Left lung (tissue), 14 donors: ENCODE results near the gene TBC1D3E. TPM values are rescaled to one million over a fixed set of nuclear protein-coding genes. Genes with fewer than 3 reads are reported as not detected.
"Not testable (repeated sequence)": the region's sequence is repeated elsewhere in the genome, so short reads cannot be mapped to it uniquely, and the experiment has no call there.

ENCODE experiments used
- ATAC-seq: fragments of 200-7000 bp; cut with Tn5 transposase; one replicate; pipeline ENCODE4 v1.9.1; 2020; ENCODE audit warnings: moderate library complexity
- DNase-seq, 4 donors: peaks; one replicate each; pipeline ENCODE4 v3.0.0-alpha.2; 2013 to 2020
- H3K27ac ChIP-seq, 2 donors: fragments of 200-600 bp; sonication (generic) in 1 of 2; one replicate each; pipeline versions ENCODE4 v1.5.0 to v1.8.0; 2020 to 2021
- H3K27me3 ChIP-seq, 2 donors: fragments of 200-600 bp; sonication (generic) in 1 of 2; one replicate each; pipeline versions ENCODE4 v1.5.0 to v1.8.0; 2020 to 2021
- H3K36me3 ChIP-seq, 2 donors: fragments of 200-600 bp; sonication (generic) in 1 of 2; one replicate each; pipeline versions ENCODE4 v1.5.0 to v1.8.0; 2020 to 2021
- H3K4me1 ChIP-seq, 2 donors: fragments of 200-600 bp; one replicate each; pipeline ENCODE4 v1.8.0; 2021
- H3K4me3 ChIP-seq, 2 donors: fragments of 200-600 bp; sonication (generic) in 1 of 2; one replicate each; pipeline versions ENCODE4 v1.5.0 to v1.8.0; 2020 to 2021; ENCODE audit warnings: mild to moderate bottlenecking in 1 of 2
- H3K9me3 ChIP-seq, 2 donors: fragments of 200-600 bp; sonication (generic) in 1 of 2; one replicate each; pipeline versions ENCODE4 v1.5.0 to v1.8.0; 2020 to 2021
- intact Hi-C, 2 donors: fragments of 100-400 bp; cut with DNase I; formaldehyde crosslinking; loops; one replicate each; pipeline versions ENCODE4 v1.11.2 to v1.14.2; 2022
- long read RNA-seq, 12 donors: library from polyadenylated mRNA in 2 of 12; unstranded in 2 of 12; transcript quantifications; one replicate each; pipeline ENCODE4 v2.0.0 and lab custom pipeline, GENCODE V29; 2019 to 2026
- polyA plus RNA-seq, 6 donors: library from polyadenylated mRNA; unstranded; fragments of 120-200 nt; gene quantifications; one replicate each; pipeline ENCODE4 v1.2.1, GENCODE V29; 2013; ENCODE audit not compliant: insufficient read length in 6 of 6
- total RNA-seq, 2 donors: library from RNA; stranded (reverse); fragmentation: NEBNext Ultra II Directional; extraction: Animal tissue kit (Norgen Biotek cat#: 25700); gene quantifications; one replicate each; pipeline ENCODE4 v1.2.1, GENCODE V29; 2021
- donor health status: DM: no; HTN: yes; CAD: no.
- donor health status: DM: no; HTN: no; CAD: no.

The TBC1D3E gene
- total RNA-seq (not detected), polyA plus RNA-seq (under 1 TPM in 2 of 6 donors, not detected in 4; 0.20 to 0.21 TPM)
- long read RNA-seq, donor 1 = 0 reads
- long read RNA-seq, donor 2 = 0 reads
- long read RNA-seq, donor 3 = 0 reads
- long read RNA-seq, donor 4 = 0 reads
- long read RNA-seq, donor 5 = 0 reads
- long read RNA-seq, donor 6 = 0 reads
- long read RNA-seq, donor 7 = 0 reads
- long read RNA-seq, donor 8 = 0 reads
- long read RNA-seq, donor 9 = 0 reads
- long read RNA-seq, donor 10 = 0 reads
- long read RNA-seq, donor 11 = 0 reads
- long read RNA-seq, donor 12 = 0 reads

DNA sequence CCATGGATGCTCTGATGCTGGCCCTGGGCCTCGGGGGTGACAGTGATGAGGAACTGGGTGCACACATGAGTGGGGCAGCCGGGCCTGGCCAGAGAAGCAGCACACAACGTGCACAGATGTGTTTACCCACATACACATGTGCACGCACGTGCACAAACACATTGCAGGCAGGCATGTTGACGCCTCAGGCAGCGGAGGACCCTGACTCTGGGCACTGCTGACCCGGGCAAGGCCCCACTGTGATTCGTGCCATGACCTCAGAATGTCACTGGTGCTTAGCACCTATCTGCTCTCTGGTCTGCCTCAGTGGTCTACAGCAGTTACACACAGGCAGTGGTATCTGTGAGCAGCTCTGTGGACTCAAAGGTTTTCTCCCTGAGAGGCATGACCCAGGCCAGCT lies at the start of gene TBC1D3E:
TBC1D3E (plus strand) TSS at position 301 of the 400 bp plus-strand sequence. CDS start 1,545 bp downstream, outside the sequence.
- ATAC-seq, DNase-seq, H3K4me3 ChIP-seq, H3K27me3 ChIP-seq, H3K36me3 ChIP-seq, intact Hi-C loops, H3K9me3 ChIP-seq, H3K27ac ChIP-seq, H3K4me1 ChIP-seq: not testable (repeated sequence)

GRCh38 chr17:38087344-38087743 lies 40.4 kb upstream of the TBC1D3E start:
- H3K27ac ChIP-seq, intact Hi-C loops, H3K4me1 ChIP-seq, DNase-seq, H3K27me3 ChIP-seq, H3K9me3 ChIP-seq, H3K36me3 ChIP-seq, H3K4me3 ChIP-seq: not testable (repeated sequence)
- ATAC-seq = peak; percentile 49

- H3K27ac ChIP-seq, H3K36me3 ChIP-seq, H3K27me3 ChIP-seq, H3K4me3 ChIP-seq, H3K4me1 ChIP-seq, ATAC-seq, intact Hi-C loops, H3K9me3 ChIP-seq: not testable (repeated sequence)
- peak in 1 of 4 donors; percentile 39 for DNase-seq
These were observed 39.6 kb upstream of the TBC1D3E start for GRCh38 chr17:38088120-38088519.

- H3K27ac ChIP-seq, intact Hi-C loops, H3K9me3 ChIP-seq, H3K4me3 ChIP-seq, DNase-seq, H3K27me3 ChIP-seq, H3K4me1 ChIP-seq, ATAC-seq, H3K36me3 ChIP-seq: not testable (repeated sequence)
These were observed 33.6 kb upstream of the TBC1D3E start for GRCh38 chr17:38094059-38094694.

- H3K4me1 ChIP-seq, intact Hi-C loops, H3K36me3 ChIP-seq, H3K4me3 ChIP-seq, DNase-seq, H3K27me3 ChIP-seq, ATAC-seq, H3K9me3 ChIP-seq, H3K27ac ChIP-seq: not testable (repeated sequence)
These were observed 28.5 kb upstream of the TBC1D3E start for GRCh38 chr17:38099262-38099661.

DNA sequence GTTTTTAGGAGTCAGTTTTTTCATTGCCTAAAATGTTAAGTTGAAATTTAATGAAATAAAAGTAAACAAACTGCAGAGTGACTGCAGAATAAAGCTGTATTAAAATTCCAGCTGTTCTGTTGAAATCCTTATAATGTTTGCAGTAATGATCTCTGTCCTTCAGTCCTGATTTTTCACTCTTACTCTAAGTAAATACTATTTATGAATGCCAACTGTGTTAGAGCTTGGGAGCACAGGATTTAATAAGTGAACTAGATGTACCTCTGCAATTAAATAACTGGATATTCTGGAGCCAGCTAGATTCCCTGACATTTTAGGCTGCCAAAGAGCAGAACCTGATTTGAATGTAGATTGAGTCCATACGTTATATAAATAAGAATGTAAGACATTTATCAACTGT lies 7.9 kb upstream of the TBC1D3E start:
- H3K36me3 ChIP-seq, H3K9me3 ChIP-seq, intact Hi-C loops, H3K4me1 ChIP-seq, H3K4me3 ChIP-seq, ATAC-seq, DNase-seq, H3K27ac ChIP-seq, H3K27me3 ChIP-seq: not testable (repeated sequence)

DNA sequence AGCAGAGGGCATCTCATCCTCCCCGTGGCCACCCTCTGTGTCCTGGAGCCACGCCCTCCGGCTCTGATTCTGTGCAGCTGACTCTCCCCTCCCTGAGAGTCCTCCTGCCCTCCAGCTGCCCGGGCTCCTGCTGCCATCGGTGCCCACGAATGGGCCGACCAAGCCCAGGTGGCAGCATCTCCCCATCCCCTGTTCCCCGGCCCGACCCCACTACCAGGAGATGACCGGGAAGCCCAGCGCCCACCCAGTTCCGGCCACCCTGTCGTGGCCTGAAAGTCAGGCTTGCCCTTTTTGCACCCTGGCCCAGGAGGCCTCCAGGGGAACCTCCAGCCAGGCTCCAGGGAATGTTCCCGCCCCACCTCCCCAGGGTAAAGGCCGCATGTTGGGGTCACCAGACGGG lies 7.1 kb downstream of the TBC1D3E start:
- intact Hi-C loops, H3K27ac ChIP-seq, ATAC-seq, H3K36me3 ChIP-seq, H3K4me1 ChIP-seq, H3K27me3 ChIP-seq, H3K4me3 ChIP-seq, H3K9me3 ChIP-seq: not testable (repeated sequence)
- DNase-seq = peak in 1 of 4 donors; percentile 26

Other genes with a start within 250 kb of the TBC1D3E start
- not detected for gene TBC1D3K, start 203.5 kb upstream of the TBC1D3E start, total RNA-seq
- gene TBC1D3K, start 203.5 kb upstream of the TBC1D3E start, polyA plus RNA-seq = 1 to 10 TPM in 1 of 6 donors, not detected in 5; 1.0 TPM
- gene TBC1D3L, start 138.9 kb upstream of the TBC1D3E start, total RNA-seq = 10 to 100 TPM; 12.1 to 13.3 TPM
- 10 to 100 TPM; 19.2 to 40.5 (median 31.2) TPM for gene TBC1D3L, start 138.9 kb upstream of the TBC1D3E start, polyA plus RNA-seq
- gene TBC1D3D, start 124.0 kb upstream of the TBC1D3E start, total RNA-seq = 1 to 10 TPM in 1 of 2 donors, under 1 TPM in 1; 0.79 to 3.7 TPM
- gene TBC1D3D, start 124.0 kb upstream of the TBC1D3E start, polyA plus RNA-seq = 1 to 10 TPM in 5 of 6 donors, under 1 TPM in 1; 0.46 to 6.2 (median 2.2) TPM
- not detected for gene TBC1D3C, start 59.3 kb upstream of the TBC1D3E start, total RNA-seq
- under 1 TPM in 2 of 6 donors, not detected in 4; 0.21 to 0.39 TPM for gene TBC1D3C, start 59.3 kb upstream of the TBC1D3E start, polyA plus RNA-seq
- gene TBC1D3, start 64.6 kb downstream of the TBC1D3E start, total RNA-seq = not detected
- not detected for gene TBC1D3, start 64.6 kb downstream of the TBC1D3E start, polyA plus RNA-seq
- gene MRPL45, start 169.2 kb downstream of the TBC1D3E start, total RNA-seq = 10 to 100 TPM; 24.4 to 28.4 TPM
- gene MRPL45, start 169.2 kb downstream of the TBC1D3E start, polyA plus RNA-seq = 10 to 100 TPM; 51.8 to 63.3 (median 58.7) TPM
- under 1 TPM in 1 of 2 donors, not detected in 1; 0.50 TPM for gene GPR179, start 216.0 kb downstream of the TBC1D3E start, total RNA-seq
- under 1 TPM; 0.24 to 0.50 (median 0.32) TPM for gene GPR179, start 216.0 kb downstream of the TBC1D3E start, polyA plus RNA-seq
- 10 to 100 TPM; 19.4 to 22.4 TPM for gene SOCS7, start 223.9 kb downstream of the TBC1D3E start, total RNA-seq
- gene SOCS7, start 223.9 kb downstream of the TBC1D3E start, polyA plus RNA-seq = 10 to 100 TPM; 14.1 to 22.6 (median 18.7) TPM